Lower leg skin (tissue), 4 donors: ENCODE data around the gene DDX46. TPM values are rescaled to one million over a fixed set of nuclear protein-coding genes. Genes with fewer than 3 reads are reported as not detected.

ENCODE experiments used
- DNase-seq, 2 donors: peaks; one replicate each; pipeline ENCODE4 v3.0.0-alpha.2; 2019; ENCODE audit warnings: low spot score in 2 of 2
- H3K4me3 ChIP-seq: fragments of 200-600 bp; sonication (generic); 2 replicates; pipeline ENCODE4 v1.5.1; 2017; ENCODE audit warnings: mild to moderate bottlenecking, low read depth; ENCODE audit not compliant: poor library complexity, severe bottlenecking
- POLR2A ChIP-seq, 2 donors: fragments of 450-650 bp; IDR thresholded peaks; one replicate each; pipeline ENCODE4 v1.6.1; 2016 to 2017; ENCODE audit warnings: antibody characterized with exemption in 2 of 2, mild to moderate bottlenecking in 1 of 2, moderate library complexity in 1 of 2
- WGBS, 2 donors: methylation state at CpG; one replicate each; pipeline ENCODE4 v1.1.5; 2018; 5-methylcytosine and 5-hydroxymethylcytosine counted together
- intact Hi-C: fragments of 100-400 bp; cut with DNase I; formaldehyde crosslinking; loops from one replicate; pipeline ENCODE4 v1.15.0; 2023; ENCODE audit warnings: low total_unique reads
- total RNA-seq, 4 donors: library from RNA; depleted of rRNA; stranded (reverse); fragments of >200 nt; gene quantifications; one replicate each; pipeline ENCODE4 v1.1.0, GENCODE V29; 2016
- TF ChIP-seq, protein P1 (sequence below), 3 donors: fragments of 450-650 bp; IDR thresholded peaks; one replicate each; pipeline ENCODE4 v1.5.1; 2016; ENCODE audit warnings: antibody characterized with exemption in 3 of 3, mild to moderate bottlenecking in 3 of 3, moderate library complexity in 2 of 3

The DDX46 gene
- total RNA-seq, 4 donors from 2014 or later = 23.5 to 63.2 (median 30.1) TPM

DNA sequence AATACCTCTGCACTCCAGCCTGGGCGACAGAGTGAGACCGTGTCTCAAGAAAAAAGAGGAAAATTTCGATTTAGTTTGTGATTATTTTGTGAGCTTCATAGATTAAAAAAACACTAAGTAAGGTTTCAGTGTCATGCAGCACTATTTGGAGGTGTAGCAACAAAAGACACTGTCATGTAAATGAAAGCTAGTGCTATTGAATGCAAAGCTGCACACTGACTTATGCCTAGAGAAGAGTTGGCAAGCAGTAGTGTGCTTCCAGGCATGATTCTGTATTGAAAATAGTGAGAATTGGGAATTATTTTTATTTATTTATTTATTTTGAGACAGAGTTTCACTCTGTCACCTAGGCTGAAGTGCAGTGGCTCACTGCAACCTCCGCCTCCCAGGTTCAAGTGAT is 34.5 kb downstream of the DDX46 start:
- DNase-seq = no peak
- intact Hi-C loops = no loop called here
- WGBS, 2 donors = 94 to 95% methylated on average over 4 of the region's 4 CpGs
- H3K4me3 ChIP-seq = no peak overlapping the region
- TF ChIP-seq, protein P1, sequence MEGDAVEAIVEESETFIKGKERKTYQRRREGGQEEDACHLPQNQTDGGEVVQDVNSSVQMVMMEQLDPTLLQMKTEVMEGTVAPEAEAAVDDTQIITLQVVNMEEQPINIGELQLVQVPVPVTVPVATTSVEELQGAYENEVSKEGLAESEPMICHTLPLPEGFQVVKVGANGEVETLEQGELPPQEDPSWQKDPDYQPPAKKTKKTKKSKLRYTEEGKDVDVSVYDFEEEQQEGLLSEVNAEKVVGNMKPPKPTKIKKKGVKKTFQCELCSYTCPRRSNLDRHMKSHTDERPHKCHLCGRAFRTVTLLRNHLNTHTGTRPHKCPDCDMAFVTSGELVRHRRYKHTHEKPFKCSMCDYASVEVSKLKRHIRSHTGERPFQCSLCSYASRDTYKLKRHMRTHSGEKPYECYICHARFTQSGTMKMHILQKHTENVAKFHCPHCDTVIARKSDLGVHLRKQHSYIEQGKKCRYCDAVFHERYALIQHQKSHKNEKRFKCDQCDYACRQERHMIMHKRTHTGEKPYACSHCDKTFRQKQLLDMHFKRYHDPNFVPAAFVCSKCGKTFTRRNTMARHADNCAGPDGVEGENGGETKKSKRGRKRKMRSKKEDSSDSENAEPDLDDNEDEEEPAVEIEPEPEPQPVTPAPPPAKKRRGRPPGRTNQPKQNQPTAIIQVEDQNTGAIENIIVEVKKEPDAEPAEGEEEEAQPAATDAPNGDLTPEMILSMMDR (IDR thresholded peaks at IDR 0.05) = no peak
- no peak for TF ChIP-seq POLR2A (IDR thresholded peaks at IDR 0.05)

DNA sequence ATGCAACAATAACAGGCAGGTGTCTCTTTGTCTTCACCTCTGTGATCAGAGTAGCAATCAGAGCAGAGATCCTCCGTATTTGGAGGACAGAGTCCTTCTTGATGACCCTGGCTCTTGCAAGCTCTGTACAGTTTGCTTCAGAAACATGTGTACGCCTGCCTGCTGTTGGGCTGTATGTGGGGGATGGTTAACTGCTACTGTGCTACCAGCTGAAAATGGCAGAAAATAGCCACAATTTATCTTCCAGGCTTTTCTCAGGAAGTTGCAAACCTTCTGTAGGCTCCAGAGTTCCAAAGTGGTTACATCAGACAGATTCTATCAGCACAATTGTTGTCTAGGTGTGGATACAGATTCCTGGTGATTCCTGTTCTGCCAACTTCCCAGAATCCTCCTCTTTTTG is 35.5 kb downstream of the DDX46 start:
- DNase-seq = no peak
- H3K4me3 ChIP-seq = no peak overlapping the region
- WGBS, 2 donors = 97 to 100% methylated on average over 2 of the region's 2 CpGs
- TF ChIP-seq, protein P1 (IDR thresholded peaks at IDR 0.05) = no peak
- no peak for TF ChIP-seq POLR2A (IDR thresholded peaks at IDR 0.05)
- intact Hi-C loops = no loop called here

DNA sequence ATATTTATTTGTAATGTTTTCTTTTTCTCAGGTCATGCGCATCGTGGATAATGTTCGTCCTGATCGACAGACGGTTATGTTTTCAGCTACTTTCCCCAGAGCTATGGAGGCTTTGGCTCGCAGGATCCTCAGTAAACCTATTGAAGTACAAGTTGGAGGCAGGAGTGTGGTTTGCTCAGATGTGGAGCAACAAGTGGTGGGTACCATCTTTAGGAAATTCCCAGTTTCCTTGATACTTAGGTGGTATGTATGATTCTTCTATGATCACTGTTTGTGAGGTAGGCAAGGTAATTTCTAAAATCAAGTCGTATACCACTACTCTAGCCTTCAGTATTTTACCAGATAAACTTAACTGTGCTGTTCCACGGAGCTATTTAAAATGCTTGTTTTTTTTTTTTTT is 36.2 kb downstream of the DDX46 start:
- intact Hi-C loops = no loop called here
- WGBS, 2 donors = 94 to 96% methylated on average over 8 of the region's 8 CpGs
- no peak overlapping the region for H3K4me3 ChIP-seq
- TF ChIP-seq, protein P1 (IDR thresholded peaks at IDR 0.05) = no peak
- no peak for TF ChIP-seq POLR2A (IDR thresholded peaks at IDR 0.05)
- no peak for DNase-seq

DNA sequence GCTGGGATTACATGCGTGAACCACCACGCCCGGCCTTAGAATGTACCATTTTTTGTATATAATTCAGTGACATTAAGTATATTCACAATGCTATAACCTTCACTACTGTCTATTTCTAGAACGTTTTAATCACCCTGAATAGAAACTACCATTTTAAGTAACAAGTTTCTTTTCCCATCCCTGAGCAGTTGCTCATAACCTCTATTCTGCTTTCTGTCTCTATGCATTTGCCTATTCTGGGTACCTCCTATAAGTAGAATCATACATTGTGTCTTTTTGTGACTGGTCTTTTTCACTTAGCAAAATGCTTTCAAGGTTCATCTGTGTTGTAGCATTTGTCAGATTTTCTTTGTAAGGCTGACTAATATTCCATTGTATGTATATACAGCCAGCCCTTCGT is 39.9 kb downstream of the DDX46 start:
- no peak for DNase-seq
- TF ChIP-seq, protein P1 (IDR thresholded peaks at IDR 0.05) = no peak
- TF ChIP-seq POLR2A (IDR thresholded peaks at IDR 0.05) = no peak
- 86 to 90% methylated on average over 5 of the region's 5 CpGs for WGBS, 2 donors
- no peak overlapping the region for H3K4me3 ChIP-seq
- intact Hi-C loops = no loop called here

DNA sequence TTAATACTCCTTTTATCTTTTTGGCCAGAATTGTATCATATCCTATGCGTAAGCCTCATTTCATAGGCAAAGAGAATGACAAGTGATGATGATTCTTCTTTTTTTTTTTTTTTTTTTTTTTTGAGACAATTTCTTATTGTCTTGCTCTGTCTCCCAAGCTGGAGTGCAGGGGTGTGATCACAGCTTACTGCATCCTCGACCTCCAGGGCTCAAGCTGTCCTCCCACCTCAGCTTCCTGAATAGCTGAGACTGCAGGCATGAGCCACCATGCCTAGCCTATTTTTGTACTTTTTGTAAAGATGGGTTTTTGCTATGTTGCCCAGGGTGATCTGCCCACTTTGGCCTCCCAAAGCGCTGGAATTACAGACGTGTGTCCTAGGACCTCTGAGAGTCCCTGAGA is 45.2 kb downstream of the DDX46 start:
- intact Hi-C loops = no loop called here
- 80 to 90% methylated on average over 4 of the region's 4 CpGs for WGBS, 2 donors
- TF ChIP-seq, protein P1 (IDR thresholded peaks at IDR 0.05) = no peak
- TF ChIP-seq POLR2A (IDR thresholded peaks at IDR 0.05) = no peak
- no peak overlapping the region for H3K4me3 ChIP-seq
- no peak for DNase-seq

DNA sequence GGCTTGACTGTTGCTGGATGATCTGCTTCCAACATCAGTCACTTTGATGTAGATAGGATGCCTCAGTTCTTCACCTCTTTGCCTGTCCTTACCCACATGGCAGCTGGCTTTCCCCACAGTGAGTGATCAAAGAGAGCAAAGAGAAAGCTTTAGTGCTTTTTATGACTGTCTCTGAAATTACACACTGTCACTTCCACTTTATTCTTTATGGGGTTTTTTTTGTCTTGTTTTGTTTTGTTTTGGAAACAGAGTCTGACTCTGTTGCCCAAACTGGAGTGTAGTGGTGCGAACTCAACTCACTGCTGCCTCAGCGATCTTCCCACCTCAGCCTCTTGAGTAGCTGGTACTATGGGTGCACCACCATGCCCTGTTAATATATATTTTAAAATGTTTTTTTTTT is 54.8 kb downstream of the DDX46 start:
- DNase-seq = no peak
- intact Hi-C loops = no loop called here
- WGBS, 2 donors = 94 to 95% methylated on average over 2 of the region's 2 CpGs
- H3K4me3 ChIP-seq = no peak overlapping the region
- no peak for TF ChIP-seq POLR2A (IDR thresholded peaks at IDR 0.05)
- TF ChIP-seq, protein P1 (IDR thresholded peaks at IDR 0.05) = no peak
